CD8-positive, alpha-beta memory T cell (primary cell): ENCODE data around the gene JAKMIP2. TPM values are rescaled to one million over a fixed set of nuclear protein-coding genes. Genes with fewer than 3 reads are reported as not detected.

Experiments
- CTCF ChIA-PET: fragments of 350-600 bp; sonication (Branson Sonifier 250); formaldehyde crosslinking; loops from one replicate; lab custom pipeline; 2021; ENCODE audit warnings: antibody characterized with exemption; lab: Charles Lee
- POLR2A ChIA-PET: fragments of 350-600 bp; sonication (Branson Sonifier 250); formaldehyde crosslinking; loops from one replicate; lab custom pipeline; 2021; ENCODE audit warnings: antibody characterized with exemption; lab: Charles Lee
- DNase-seq, 5 donors: peaks; one replicate each; pipeline versions ENCODE4 v3.0.0 to v3.0.0-alpha.2; 2020 to 2022; ENCODE audit warnings: mixed read lengths in 1 of 5
- H3K27ac ChIP-seq: one replicate; pipeline ENCODE4 v1.7.0; 2013; ENCODE audit warnings: low read depth, mild to moderate bottlenecking, low read length, moderate library complexity
- H3K27me3 ChIP-seq: 2 replicates; pipeline ENCODE4 v1.7.0; 2013; ENCODE audit warnings: low read length, mild to moderate bottlenecking; ENCODE audit not compliant: insufficient read depth, poor library complexity, severe bottlenecking
- H3K36me3 ChIP-seq: 2 replicates; pipeline ENCODE4 v1.7.0; 2013; ENCODE audit warnings: mild to moderate bottlenecking, low read length, moderate library complexity; ENCODE audit not compliant: insufficient read depth
- H3K4me1 ChIP-seq: 2 replicates; pipeline ENCODE4 v1.7.0; 2013; ENCODE audit warnings: mild to moderate bottlenecking, low read length, moderate library complexity; ENCODE audit not compliant: insufficient read depth
- H3K4me3 ChIP-seq: 2 replicates; pipeline ENCODE4 v1.7.0; 2013; ENCODE audit warnings: mild to moderate bottlenecking, low read length
- H3K9me3 ChIP-seq: 2 replicates; pipeline ENCODE4 v1.7.0; 2013; ENCODE audit warnings: mild to moderate bottlenecking, low read length
- H3K27ac Mint-ChIP-seq, 8 donors: one replicate each; pipeline ENCODE4 v1.8.0; 2020 to 2021; ENCODE audit warnings: mixed read lengths in 8 of 8, mild to moderate bottlenecking in 6 of 8, inconsistent platforms in 3 of 8, moderate library complexity in 3 of 8
- H3K27me3 Mint-ChIP-seq, 2 donors: one replicate each; pipeline ENCODE4 v1.8.0; 2020 to 2021; ENCODE audit warnings: mixed read lengths in 2 of 2, mild to moderate bottlenecking in 1 of 2, moderate library complexity in 1 of 2
- H3K36me3 Mint-ChIP-seq, 3 donors: one replicate each; pipeline ENCODE4 v1.8.0; 2020 to 2021; ENCODE audit warnings: mixed read lengths in 3 of 3, inconsistent platforms in 1 of 3, mild to moderate bottlenecking in 1 of 3
- H3K4me1 Mint-ChIP-seq, 3 donors: one replicate each; pipeline ENCODE4 v1.8.0; 2020 to 2021; ENCODE audit warnings: mixed read lengths in 3 of 3, inconsistent platforms in 1 of 3, mild to moderate bottlenecking in 1 of 3
- H3K4me3 Mint-ChIP-seq, 7 donors: one replicate each; pipeline ENCODE4 v1.8.0; 2020 to 2021; ENCODE audit warnings: mixed read lengths in 7 of 7, mild to moderate bottlenecking in 6 of 7, moderate library complexity in 4 of 7, inconsistent platforms in 2 of 7
- H3K9me3 Mint-ChIP-seq, 5 donors: one replicate each; pipeline ENCODE4 v1.8.0; 2020 to 2022; ENCODE audit warnings: mixed read lengths in 5 of 5, mild to moderate bottlenecking in 3 of 5, moderate library complexity in 2 of 5, inconsistent platforms in 1 of 5
- polyA plus RNA-seq: library from polyadenylated mRNA; unstranded; fragments of 300-500 nt; fragmentation: Illumina TruSeq; gene quantifications from one replicate; pipeline ENCODE4 v1.2.3, GENCODE V29; 2021
- total RNA-seq, 2 experiments: library from RNA; stranded (reverse); gene quantifications; one replicate each; pipeline ENCODE4 v1.2.3, GENCODE V29; 2021

The JAKMIP2 gene
- total and polyA plus RNA-seq, 3 experiments from 2014 or later, result 1.8 to 6.3 (median 1.8) TPM

GRCh38 chr5:147763791-147764525 is 18.6 kb downstream of the JAKMIP2 start:
- Histone ChIP-seq H3K27ac (no peak overlapping the region), H3K27me3 (no peaks in the 10 kb centered on the region), H3K36me3 (no peaks in the 10 kb centered on the region), H3K9me3 (no peaks in the 10 kb centered on the region), H3K4me3 (no peak overlapping the region), H3K4me1 (no peaks in the 10 kb centered on the region)
- H3K27me3 Mint-ChIP-seq, result no peaks in the 10 kb centered on the region
- DNase-seq, result no peak
- peaks cover 0 to 20% (median 5%) of the 10 kb centered on the region in 3 donors for H3K4me1 Mint-ChIP-seq
- no peak overlapping the region for H3K4me3 Mint-ChIP-seq
- POLR2A ChIA-PET, result no interaction called here
- H3K36me3 Mint-ChIP-seq, result peaks cover 0 to 6% (median 0%) of the 10 kb centered on the region in 3 donors
- peak overlapping the region in 1 of 8 donors; percentile 27 for H3K27ac Mint-ChIP-seq
- CTCF ChIA-PET, result no interaction called here
- no peaks in the 10 kb centered on the region for H3K9me3 Mint-ChIP-seq

- H3K27ac Mint-ChIP-seq, result no peak overlapping the region
- Histone ChIP-seq H3K9me3 (no peaks in the 10 kb centered on the region), H3K4me3 (no peak overlapping the region), H3K27ac (no peak overlapping the region), H3K27me3 (no peaks in the 10 kb centered on the region), H3K4me1 (no peaks in the 10 kb centered on the region), H3K36me3 (no peaks in the 10 kb centered on the region)
- H3K27me3 Mint-ChIP-seq, result no peaks in the 10 kb centered on the region
- no peaks in the 10 kb centered on the region for H3K9me3 Mint-ChIP-seq
- ChIA-PET CTCF (no interaction called here), POLR2A (no interaction called here)
- peaks cover 0 to 5% (median 3%) of the 10 kb centered on the region in 3 donors for H3K36me3 Mint-ChIP-seq
- DNase-seq, result no peak
- H3K4me1 Mint-ChIP-seq, result peaks cover 0 to 6% (median 2%) of the 10 kb centered on the region in 3 donors
- no peak overlapping the region for H3K4me3 Mint-ChIP-seq
These were observed 22.2 kb downstream of the JAKMIP2 start for GRCh38 chr5:147760086-147760875.

GRCh38 chr5:147759441-147759840 is 23.1 kb downstream of the JAKMIP2 start:
- no peaks in the 10 kb centered on the region for H3K27me3 ChIP-seq
- no peak overlapping the region for H3K27ac ChIP-seq
- Mint-ChIP-seq H3K27me3 (no peaks in the 10 kb centered on the region), H3K4me1 (peaks cover 0 to 6% (median 2%) of the 10 kb centered on the region in 3 donors), H3K4me3 (no peak overlapping the region), H3K27ac (no peak overlapping the region), H3K9me3 (no peaks in the 10 kb centered on the region), H3K36me3 (peaks cover 0 to 5% (median 3%) of the 10 kb centered on the region in 3 donors)
- ChIA-PET POLR2A (no interaction called here), CTCF (no interaction called here)
- no peaks in the 10 kb centered on the region for H3K36me3 ChIP-seq
- DNase-seq, result no peak
- H3K4me1 ChIP-seq, result no peaks in the 10 kb centered on the region
- H3K4me3 ChIP-seq, result no peak overlapping the region
- no peaks in the 10 kb centered on the region for H3K9me3 ChIP-seq

GRCh38 chr5:147756566-147756965 is 26.0 kb downstream of the JAKMIP2 start:
- Histone ChIP-seq H3K36me3 (no peaks in the 10 kb centered on the region), H3K27me3 (no peaks in the 10 kb centered on the region), H3K4me3 (no peak overlapping the region), H3K9me3 (no peaks in the 10 kb centered on the region), H3K4me1 (no peaks in the 10 kb centered on the region), H3K27ac (no peak overlapping the region)
- POLR2A ChIA-PET, result no interaction called here
- CTCF ChIA-PET, result no interaction called here
- Mint-ChIP-seq H3K4me3 (no peak overlapping the region), H3K36me3 (peaks cover 2 to 5% (median 3%) of the 10 kb centered on the region in 3 donors), H3K27ac (no peak overlapping the region), H3K9me3 (no peaks in the 10 kb centered on the region), H3K4me1 (peaks cover 0 to 7% (median 0%) of the 10 kb centered on the region in 3 donors), H3K27me3 (no peaks in the 10 kb centered on the region)
- no peak for DNase-seq

GRCh38 chr5:147754372-147755122 is 28.0 kb downstream of the JAKMIP2 start:
- no peak overlapping the region for H3K27ac ChIP-seq
- no peaks in the 10 kb centered on the region for H3K9me3 Mint-ChIP-seq
- H3K4me3 Mint-ChIP-seq, result no peak overlapping the region
- no peaks in the 10 kb centered on the region for H3K36me3 ChIP-seq
- ChIA-PET POLR2A (no interaction called here), CTCF (interaction anchor here (1.6 kb wide), 1 partner anchor 28 kb away, joined by 6 read pairs; the partner anchor contains the start of gene JAKMIP2)
- no peaks in the 10 kb centered on the region for H3K27me3 Mint-ChIP-seq
- DNase-seq, result no peak
- peaks cover 3 to 5% (median 5%) of the 10 kb centered on the region in 3 donors for H3K36me3 Mint-ChIP-seq
- H3K9me3 ChIP-seq, result no peaks in the 10 kb centered on the region
- no peak overlapping the region for H3K4me3 ChIP-seq
- H3K4me1 Mint-ChIP-seq, result peaks cover 0 to 17% (median 0%) of the 10 kb centered on the region in 3 donors
- no peaks in the 10 kb centered on the region for H3K4me1 ChIP-seq
- H3K27me3 ChIP-seq, result no peaks in the 10 kb centered on the region
- no peak overlapping the region for H3K27ac Mint-ChIP-seq

GRCh38 chr5:147753765-147754164 is 28.8 kb downstream of the JAKMIP2 start:
- H3K27me3 Mint-ChIP-seq, result no peaks in the 10 kb centered on the region
- Histone ChIP-seq H3K9me3 (no peaks in the 10 kb centered on the region), H3K27me3 (no peaks in the 10 kb centered on the region), H3K27ac (no peak overlapping the region), H3K4me3 (no peak overlapping the region), H3K36me3 (no peaks in the 10 kb centered on the region), H3K4me1 (no peaks in the 10 kb centered on the region)
- ChIA-PET CTCF (interaction anchor here (1.6 kb wide), 1 partner anchor 29 kb away, joined by 6 read pairs; the partner anchor contains the start of gene JAKMIP2), POLR2A (no interaction called here)
- H3K36me3 Mint-ChIP-seq, result peaks cover 3 to 5% (median 5%) of the 10 kb centered on the region in 3 donors
- H3K4me3 Mint-ChIP-seq, result no peak overlapping the region
- H3K9me3 Mint-ChIP-seq, result no peaks in the 10 kb centered on the region
- DNase-seq, result no peak
- no peak overlapping the region for H3K27ac Mint-ChIP-seq
- H3K4me1 Mint-ChIP-seq, result peaks cover 0 to 21% (median 0%) of the 10 kb centered on the region in 3 donors

GRCh38 chr5:147752666-147753290 is 29.8 kb downstream of the JAKMIP2 start:
- no peak for DNase-seq
- Mint-ChIP-seq H3K4me3 (no peak overlapping the region), H3K27me3 (no peaks in the 10 kb centered on the region), H3K9me3 (no peaks in the 10 kb centered on the region), H3K36me3 (peaks cover 3 to 5% (median 5%) of the 10 kb centered on the region in 3 donors), H3K27ac (peak overlapping the region in 1 of 8 donors; percentile 64), H3K4me1 (peaks cover 0 to 21% (median 0%) of the 10 kb centered on the region in 3 donors)
- POLR2A ChIA-PET, result no interaction called here
- Histone ChIP-seq H3K4me1 (no peaks in the 10 kb centered on the region), H3K4me3 (no peak overlapping the region), H3K27ac (no peak overlapping the region), H3K36me3 (no peaks in the 10 kb centered on the region), H3K27me3 (no peaks in the 10 kb centered on the region), H3K9me3 (no peaks in the 10 kb centered on the region)
- CTCF ChIA-PET, result no interaction called here
